VCaP (cell line): ENCODE data around the gene TCOF1.
A peak's percentile ranks its signal among the peaks of the same experiment; 100 is the strongest.

Source experiments
- H3K27ac ChIP-seq: fragments of 450-650 bp; 2 replicates; pipeline ENCODE4 v1.5.1; 2017
- CTCF ChIP-seq: fragments of 450-650 bp; conservative IDR thresholded peaks from 2 replicates; pipeline ENCODE4 v1.5.1; 2017; ENCODE audit warnings: mild to moderate bottlenecking, moderate library complexity

The TCOF1 gene

GRCh38 chr5:150446088-150446487 is 88.6 kb downstream of the TCOF1 start:
- TF ChIP-seq CTCF = no peak
- no peak overlapping the region for H3K27ac ChIP-seq

- TF ChIP-seq CTCF = no peak
Observed at GRCh38 chr5:150446583-150446982, 89.1 kb downstream of the TCOF1 start.

GRCh38 chr5:150447188-150447587 is 89.7 kb downstream of the TCOF1 start:
- TF ChIP-seq CTCF = no peak
- H3K27ac ChIP-seq = peak overlapping the region; percentile 94; the same call in 1 of the 2 replicates

More at GRCh38 chr5:150446583-150446982, 89.1 kb downstream of the TCOF1 start:
- H3K27ac ChIP-seq = no peak overlapping the region

GRCh38 chr5:150448334-150448733 is 90.8 kb downstream of the TCOF1 start:
- no peak for TF ChIP-seq CTCF
- H3K27ac ChIP-seq = peak overlapping the region; percentile 94

GRCh38 chr5:150448952-150449516 is 91.5 kb downstream of the TCOF1 start:
- peak overlapping the region; percentile 94 for H3K27ac ChIP-seq
- TF ChIP-seq CTCF = no peak
